Esophagus squamous epithelium (tissue), 4 donors: ENCODE measurements around the gene GCLC.

Source experiments
- CTCF ChIP-seq, 6 experiments: fragments of 450-650 bp in 4 of 6; fragments of 200-600 bp in 2 of 6; sonication (generic) in 2 of 6; IDR thresholded peaks; one replicate each; pipeline ENCODE4 v1.5.1; 2016 to 2019; ENCODE audit warnings: antibody characterized with exemption in 6 of 6, mild to moderate bottlenecking in 4 of 6, moderate library complexity in 4 of 6
- POLR2A ChIP-seq, 4 donors: fragments of 450-650 bp; IDR thresholded peaks; one replicate each; pipeline ENCODE4 v1.6.1; 2017; ENCODE audit warnings: antibody characterized with exemption in 4 of 4, mild to moderate bottlenecking in 4 of 4, moderate library complexity in 3 of 4

DNA sequence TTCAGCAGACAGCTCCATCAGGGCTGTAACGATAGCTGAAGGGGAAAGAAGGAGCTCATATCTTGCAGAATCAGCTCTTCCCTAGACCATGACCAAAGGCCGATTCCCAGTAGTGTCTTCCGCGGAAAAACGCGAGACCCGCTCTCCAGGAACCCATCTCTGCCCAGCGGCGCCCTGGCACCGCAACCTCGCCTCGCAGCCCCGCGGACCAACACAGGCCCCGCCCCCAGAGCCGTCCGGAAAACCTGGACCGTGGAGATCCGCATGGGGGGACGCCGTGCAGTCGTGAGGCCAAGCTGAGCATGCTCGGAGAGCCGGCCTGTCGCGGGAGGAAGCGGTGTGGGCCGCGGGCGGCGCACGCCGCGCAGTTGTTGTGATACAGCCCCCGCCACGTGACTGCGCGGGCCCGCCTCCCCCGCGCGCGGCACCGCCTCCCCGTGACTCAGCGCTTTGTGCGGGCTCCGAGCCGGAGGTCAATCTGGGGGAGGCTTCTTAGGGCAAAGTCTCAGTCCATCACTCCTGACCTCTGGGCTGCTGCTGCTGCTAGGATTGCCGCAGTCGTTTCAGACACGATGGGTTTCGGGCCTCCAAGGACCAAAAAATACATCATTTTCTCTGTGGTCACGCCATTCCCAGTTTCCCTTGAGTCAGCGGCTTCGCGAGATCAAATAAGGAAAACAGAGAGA, 3.1 kb upstream of the GCLC start:
- TF ChIP-seq CTCF (IDR thresholded peaks at IDR 0.05) (peak in 2 of 6 experiments; percentile 13 to 62), POLR2A (IDR thresholded peaks at IDR 0.05) (peak in 3 of 4 donors; percentile 35 to 82 (median 36))
